Omental fat pad (tissue), 4 donors: ENCODE measurements around the gene CEP131. TPM values are rescaled to one million over a fixed set of nuclear protein-coding genes. Genes with fewer than 3 reads are reported as not detected.

Experiments used
- ATAC-seq: fragments of 150-250 bp; one replicate; pipeline ENCODE4 v1.9.1; 2016; ENCODE audit warnings: mild to moderate bottlenecking, moderate library complexity; ENCODE audit not compliant: low FRiP score
- DNase-seq: peaks from one replicate; pipeline ENCODE4 v3.0.0-alpha.2; 2019; ENCODE audit warnings: low spot score
- total RNA-seq, 4 donors: library from RNA; depleted of rRNA; stranded (reverse); fragments of >200 nt; gene quantifications; one replicate each; pipeline ENCODE4 v1.1.0, GENCODE V29; 2016
- TF ChIP-seq, protein P1 (sequence below), 3 donors: fragments of 450-650 bp; IDR thresholded peaks; one replicate each; pipeline ENCODE4 v1.5.1; 2016 to 2017; ENCODE audit warnings: antibody characterized with exemption in 3 of 3, mild to moderate bottlenecking in 3 of 3, moderate library complexity in 2 of 3

Gene CEP131
- total RNA-seq, 4 donors from 2014 or later: 3.0 to 11.5 (median 5.6) TPM

- no peak for DNase-seq
- TF ChIP-seq, protein P1, sequence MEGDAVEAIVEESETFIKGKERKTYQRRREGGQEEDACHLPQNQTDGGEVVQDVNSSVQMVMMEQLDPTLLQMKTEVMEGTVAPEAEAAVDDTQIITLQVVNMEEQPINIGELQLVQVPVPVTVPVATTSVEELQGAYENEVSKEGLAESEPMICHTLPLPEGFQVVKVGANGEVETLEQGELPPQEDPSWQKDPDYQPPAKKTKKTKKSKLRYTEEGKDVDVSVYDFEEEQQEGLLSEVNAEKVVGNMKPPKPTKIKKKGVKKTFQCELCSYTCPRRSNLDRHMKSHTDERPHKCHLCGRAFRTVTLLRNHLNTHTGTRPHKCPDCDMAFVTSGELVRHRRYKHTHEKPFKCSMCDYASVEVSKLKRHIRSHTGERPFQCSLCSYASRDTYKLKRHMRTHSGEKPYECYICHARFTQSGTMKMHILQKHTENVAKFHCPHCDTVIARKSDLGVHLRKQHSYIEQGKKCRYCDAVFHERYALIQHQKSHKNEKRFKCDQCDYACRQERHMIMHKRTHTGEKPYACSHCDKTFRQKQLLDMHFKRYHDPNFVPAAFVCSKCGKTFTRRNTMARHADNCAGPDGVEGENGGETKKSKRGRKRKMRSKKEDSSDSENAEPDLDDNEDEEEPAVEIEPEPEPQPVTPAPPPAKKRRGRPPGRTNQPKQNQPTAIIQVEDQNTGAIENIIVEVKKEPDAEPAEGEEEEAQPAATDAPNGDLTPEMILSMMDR (IDR thresholded peaks at IDR 0.05): no peak
- ATAC-seq: no peak
These were observed 12.4 kb upstream of the CEP131 start for GRCh38 chr17:81234940-81235821.

GRCh38 chr17:81234506-81234855 is 11.7 kb upstream of the CEP131 start:
- TF ChIP-seq, protein P1 (IDR thresholded peaks at IDR 0.05): no peak
- DNase-seq (no peak), ATAC-seq (no peak)

- DNase-seq (no peak), ATAC-seq (no peak)
- TF ChIP-seq, protein P1 (IDR thresholded peaks at IDR 0.05): no peak
These were observed 11.2 kb upstream of the CEP131 start for GRCh38 chr17:81233811-81234505.

GRCh38 chr17:81233316-81233715 is 10.6 kb upstream of the CEP131 start:
- ATAC-seq: no peak
- DNase-seq: no peak
- TF ChIP-seq, protein P1 (IDR thresholded peaks at IDR 0.05): no peak

DNA sequence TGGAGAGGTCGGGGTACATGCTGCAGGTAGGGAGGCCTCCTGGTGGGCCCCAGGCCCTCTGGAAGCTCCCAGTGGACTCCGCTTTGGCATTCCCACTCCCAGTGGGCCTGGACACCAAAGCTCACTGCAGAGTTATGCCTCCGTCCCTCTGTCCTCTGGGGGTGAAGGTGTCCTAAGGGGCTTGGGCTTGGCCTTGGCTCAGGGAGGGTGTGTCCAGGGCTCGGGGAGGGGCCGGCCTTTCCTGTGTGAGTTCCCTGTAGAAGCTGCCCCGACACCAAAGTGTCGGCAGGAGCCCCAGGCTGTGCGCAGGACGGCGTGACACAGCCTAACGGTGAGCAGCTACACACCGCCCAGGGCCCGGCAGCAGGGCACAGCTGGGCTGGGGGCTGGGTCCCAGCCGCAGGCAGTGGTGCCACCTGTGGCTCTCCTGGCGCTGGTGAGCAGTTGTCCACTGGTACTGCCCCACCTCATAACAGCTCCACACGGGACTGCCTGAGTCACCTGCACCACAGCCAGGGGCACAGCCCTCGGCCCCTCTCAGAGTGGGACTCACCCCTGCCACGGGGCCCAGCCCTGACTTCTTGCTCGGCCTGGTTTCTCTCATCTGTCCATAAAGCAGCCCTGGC is 10.0 kb upstream of the CEP131 start:
- no peak for DNase-seq

GRCh38 chr17:81231766-81232581 is 9.2 kb upstream of the CEP131 start:
- TF ChIP-seq, protein P1 (IDR thresholded peaks at IDR 0.05): no peak
- no peak for ATAC-seq
- DNase-seq: no peak

More for the DNA sequence above, 10.0 kb upstream of the CEP131 start:
- no peak for ATAC-seq
- TF ChIP-seq, protein P1 (IDR thresholded peaks at IDR 0.05): no peak
